Hematopoietic multipotent progenitor cell treated with erythropoietin and hydrocortisone succinate and interleukin-3 and kit ligand, for 6 days (in vitro differentiated cells): ENCODE measurements around the gene RAB14.

Experiments
- DNase-seq: peaks from one replicate; pipeline ENCODE4 v3.0.0-alpha.2; 2015

The RAB14 gene

GRCh38 chr9:121218357-121219027 is 16.8 kb upstream of the RAB14 start:
- DNase-seq, result no peak

- DNase-seq, result no peak
Observed at GRCh38 chr9:121217609-121218292, 16.1 kb upstream of the RAB14 start.

DNA sequence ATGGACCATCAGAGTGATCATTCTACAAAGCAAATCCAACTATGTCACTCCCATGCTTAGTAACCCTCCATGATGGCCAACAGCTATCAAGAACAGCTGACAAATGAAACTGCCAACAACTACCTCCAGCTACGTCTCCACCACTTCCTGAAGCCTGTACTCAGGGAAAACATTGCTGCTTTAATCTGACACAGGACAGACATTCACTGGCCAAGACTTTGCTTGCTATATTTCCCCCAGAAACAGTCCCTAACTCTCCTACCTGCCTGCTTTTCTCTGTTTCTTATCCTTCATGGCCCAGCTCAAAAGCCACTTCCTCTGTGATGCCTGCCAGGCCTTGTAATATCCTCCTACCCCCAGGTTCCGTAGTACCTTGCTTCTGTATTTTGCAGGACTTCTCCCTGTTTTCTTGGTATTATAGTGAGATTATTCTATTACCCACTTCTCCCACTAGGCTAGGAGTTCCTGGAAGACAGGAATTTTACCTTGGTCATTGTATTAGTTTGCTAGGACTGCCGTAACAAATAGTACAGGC is 14.7 kb upstream of the RAB14 start:
- DNase-seq, result no peak

DNA sequence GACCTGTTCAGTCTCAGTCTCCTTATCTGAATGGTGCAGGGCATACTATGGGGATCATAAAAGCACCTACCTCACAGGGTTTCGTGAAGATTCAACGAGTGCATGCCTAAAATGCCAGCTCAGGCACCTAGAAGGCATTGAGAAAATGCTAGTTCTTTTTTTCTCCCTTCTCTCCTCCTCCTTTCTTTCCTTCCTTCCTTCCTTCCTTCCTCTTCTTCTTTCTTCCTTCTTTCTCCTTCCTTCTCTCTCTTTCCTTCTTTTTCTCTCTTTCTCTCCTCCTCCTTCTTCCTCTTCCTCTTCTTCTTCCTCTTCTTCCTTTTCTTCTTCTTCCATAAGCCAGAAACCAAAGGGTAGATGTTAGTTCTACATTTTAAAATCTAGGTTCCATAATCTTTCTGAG is 12.3 kb upstream of the RAB14 start:
- no peak for DNase-seq

- peak; percentile 95 for DNase-seq
Observed at GRCh38 chr9:121213136-121213806, 11.6 kb upstream of the RAB14 start.

GRCh38 chr9:121210536-121210935 is 8.9 kb upstream of the RAB14 start:
- DNase-seq, result no peak

- no peak for DNase-seq
Observed at GRCh38 chr9:121207371-121207940, 5.8 kb upstream of the RAB14 start.

DNA sequence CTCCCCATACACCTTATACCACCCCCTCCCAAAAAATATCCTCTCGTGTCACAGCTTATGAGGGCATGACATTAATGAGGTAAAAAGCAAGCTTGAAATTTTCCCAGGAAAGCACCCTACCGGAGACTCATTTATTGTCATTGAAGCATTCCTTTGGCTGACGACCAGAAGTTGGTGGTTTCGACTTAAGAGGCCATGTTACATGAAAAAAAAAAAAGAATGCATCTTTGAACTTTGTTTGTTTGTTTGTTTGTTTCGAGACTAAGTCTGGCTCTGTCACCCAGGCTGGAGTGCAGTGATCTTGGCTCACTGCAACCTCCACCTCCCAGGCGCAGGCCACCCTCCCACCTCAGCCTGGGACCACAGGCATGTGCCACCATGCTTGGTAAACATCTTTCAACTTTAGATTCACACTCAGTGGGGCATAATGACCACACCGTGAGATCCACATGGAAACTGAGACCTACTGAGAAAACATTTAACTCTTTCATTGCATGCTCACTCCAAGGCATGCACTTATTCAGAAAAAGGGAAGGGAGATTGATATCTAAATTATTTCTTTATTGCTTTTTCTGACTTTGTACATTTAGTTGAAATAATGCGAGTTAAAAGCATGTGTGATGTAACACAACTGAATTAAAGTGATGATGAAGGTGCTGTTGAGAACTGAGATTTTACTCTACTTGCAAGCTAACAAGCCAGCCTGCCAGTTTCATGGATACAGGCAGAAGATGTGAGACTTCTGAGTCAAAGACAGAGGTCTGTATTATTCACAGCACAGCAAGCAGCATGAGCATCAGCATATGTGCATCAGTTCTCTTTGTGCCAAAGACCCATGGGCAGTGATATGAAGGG is 5.1 kb upstream of the RAB14 start:
- DNase-seq, result no peak

DNA sequence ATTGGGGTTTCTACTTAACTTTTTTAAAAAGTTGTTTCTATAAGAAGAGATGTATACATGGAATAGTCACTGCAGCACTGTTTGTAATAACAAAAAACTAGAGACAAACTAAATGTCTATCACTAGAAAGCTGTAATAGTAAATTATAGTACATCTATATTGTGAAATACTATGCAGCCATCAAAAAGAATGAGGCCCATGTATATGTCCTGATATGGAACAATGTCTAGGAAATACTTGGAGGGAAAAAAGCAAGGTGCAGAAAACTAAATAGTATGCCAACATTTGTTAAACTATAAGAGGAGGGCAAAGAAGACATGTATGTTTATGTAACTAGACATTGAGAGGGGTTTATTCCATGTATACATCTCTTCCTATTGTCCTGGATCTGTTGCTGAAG is 2.9 kb upstream of the RAB14 start:
- DNase-seq, result no peak

DNA sequence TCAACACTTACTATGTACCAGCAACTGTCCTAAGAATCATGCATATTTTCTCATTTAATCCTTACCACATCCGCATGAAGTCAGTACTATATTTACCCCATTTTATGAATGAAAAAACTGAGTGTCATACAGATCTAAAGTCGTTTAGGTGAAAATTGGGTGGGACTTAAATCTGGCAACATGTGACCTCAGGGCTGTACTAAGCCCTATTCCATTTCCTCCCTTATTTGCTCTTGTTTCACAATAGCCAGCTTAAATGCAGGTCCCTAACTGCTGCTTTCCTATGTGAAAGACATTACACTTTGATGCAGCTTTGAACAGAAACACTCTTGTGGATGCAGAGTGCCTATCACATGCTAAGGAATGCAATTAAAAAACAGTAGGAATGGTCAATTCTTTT is 2.5 kb upstream of the RAB14 start:
- DNase-seq, result no peak

DNA sequence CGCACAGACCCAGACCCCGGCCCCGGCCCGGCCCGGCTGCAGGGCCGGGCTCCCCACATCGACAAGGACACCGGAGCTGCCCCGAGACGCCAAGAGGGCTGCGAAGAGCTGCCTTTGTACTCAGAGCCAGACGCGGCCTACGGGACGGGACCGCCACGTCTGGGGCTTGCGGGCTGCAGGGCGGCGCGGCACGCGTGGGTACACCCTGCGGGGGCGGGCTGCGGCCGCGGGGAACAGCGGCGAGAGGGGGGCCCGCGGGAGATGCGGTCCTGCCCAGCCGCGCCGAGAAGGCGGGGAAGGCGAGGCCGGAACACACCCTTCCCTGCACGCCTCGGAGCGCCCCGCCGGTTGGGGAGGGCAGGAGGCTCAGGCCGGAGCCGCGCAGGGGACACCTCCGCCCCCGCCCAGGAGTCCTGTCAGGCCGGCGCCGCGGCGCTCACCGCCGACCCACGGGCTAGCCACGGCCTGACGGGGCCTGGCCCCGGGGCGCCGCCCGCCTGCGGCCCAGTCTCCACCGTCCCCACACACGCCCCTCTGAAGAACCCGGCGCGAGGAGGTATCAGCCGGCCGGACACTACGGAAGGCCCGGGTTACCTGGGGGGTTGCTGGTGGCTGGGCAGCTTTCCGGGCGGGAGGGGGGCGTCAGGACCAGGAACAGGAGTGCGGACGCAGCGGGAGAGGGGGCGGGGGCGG is 478 bp downstream of the RAB14 start:
- DNase-seq, result peak; percentile 64

DNA sequence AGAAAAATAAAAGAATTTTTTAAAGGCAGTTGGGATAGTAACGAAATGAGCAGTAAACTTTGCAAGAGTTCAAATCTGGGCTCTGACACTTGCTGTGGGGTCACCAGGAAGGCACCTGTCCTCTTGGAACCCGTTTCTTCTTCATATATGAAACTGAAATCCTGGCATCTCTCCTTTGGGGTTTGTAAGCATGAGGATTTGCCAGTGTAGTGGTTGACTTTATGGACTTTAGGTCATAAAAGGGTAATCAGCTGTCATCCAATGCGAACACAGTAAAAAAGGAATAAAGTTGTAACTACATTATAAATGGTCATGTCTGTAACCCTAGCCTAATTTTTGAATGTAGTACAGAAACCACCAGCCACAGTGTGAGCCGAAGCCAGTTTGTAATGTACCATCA is 1.3 kb downstream of the RAB14 start:
- no peak for DNase-seq

DNA sequence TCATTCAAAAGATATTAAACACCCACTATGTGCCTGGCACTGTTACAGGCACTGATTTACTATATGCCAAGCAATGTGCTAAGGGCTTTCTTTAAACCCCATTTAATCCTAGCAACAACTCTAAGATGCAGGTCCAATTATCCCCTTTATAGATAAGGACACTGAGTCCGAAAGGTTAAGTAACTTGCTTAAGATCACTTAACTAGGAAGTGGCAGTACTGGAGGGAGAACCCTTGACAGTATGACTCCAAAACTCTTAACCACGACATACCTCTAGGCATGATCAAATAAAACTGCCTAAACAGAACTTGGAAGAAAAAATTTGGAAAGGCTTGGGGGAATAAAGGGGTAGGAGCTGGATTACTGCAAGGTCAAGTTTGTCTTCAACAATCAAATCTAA is 1.7 kb downstream of the RAB14 start:
- DNase-seq, result no peak

DNA sequence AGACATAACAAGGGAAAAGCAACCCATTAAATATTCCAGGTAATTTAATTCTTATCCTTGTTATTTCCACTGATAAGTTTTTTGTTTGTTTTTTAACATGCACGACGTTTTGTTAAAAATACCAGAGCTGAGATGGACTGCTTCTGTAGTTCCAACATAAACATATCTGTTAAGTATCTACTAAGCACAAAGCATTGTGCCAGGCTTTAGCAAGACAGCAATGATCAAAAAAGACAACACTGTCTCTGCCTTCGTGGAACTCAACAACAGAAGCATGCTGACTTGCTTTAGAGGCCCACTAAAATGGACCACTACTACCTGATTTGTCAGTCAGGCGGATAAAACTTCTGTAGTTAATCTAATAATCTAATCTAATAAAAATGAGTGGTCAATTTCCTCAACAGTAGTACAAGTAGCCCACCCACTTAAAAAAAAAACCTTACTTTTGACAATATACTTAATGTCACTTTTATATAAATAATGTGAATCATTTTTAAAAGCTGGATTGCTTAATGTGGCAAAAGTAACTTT is 3.1 kb downstream of the RAB14 start:
- no peak for DNase-seq

DNA sequence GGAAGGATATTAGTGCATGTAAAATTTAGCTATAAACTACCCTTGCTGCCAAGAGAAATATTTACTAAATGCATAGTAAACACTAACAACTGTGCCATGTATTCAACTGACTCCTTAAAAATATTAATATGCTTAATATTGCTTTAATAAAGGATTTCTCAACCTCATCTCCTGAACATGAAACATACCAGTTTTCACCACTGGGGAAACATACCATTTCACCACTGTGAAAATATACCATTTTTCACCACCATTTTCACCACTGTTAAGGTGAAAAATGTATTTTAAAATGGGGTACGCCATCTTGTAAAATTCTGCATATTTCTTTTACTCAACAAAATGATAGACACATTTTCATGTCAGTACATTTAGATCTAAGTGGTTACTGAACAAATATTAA is 4.5 kb downstream of the RAB14 start:
- DNase-seq, result no peak

DNA sequence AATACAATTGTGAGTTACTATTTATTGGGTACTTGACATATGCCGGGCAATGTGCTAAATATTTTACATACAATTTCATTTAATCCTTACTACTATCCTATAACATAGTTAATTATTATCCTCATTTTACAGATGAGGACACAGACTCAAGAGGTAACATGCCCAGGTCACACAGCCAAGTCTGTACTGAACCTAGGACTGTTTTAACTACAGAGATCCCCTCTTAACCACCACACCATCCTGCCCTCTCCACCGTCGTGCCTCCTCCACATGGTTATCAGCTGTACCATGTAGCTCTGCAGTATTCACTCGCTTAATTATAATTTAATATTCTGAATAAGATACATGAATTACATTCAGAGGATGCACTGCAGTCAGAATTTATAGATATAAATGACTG is 5.3 kb downstream of the RAB14 start:
- DNase-seq, result peak; percentile 67

DNA sequence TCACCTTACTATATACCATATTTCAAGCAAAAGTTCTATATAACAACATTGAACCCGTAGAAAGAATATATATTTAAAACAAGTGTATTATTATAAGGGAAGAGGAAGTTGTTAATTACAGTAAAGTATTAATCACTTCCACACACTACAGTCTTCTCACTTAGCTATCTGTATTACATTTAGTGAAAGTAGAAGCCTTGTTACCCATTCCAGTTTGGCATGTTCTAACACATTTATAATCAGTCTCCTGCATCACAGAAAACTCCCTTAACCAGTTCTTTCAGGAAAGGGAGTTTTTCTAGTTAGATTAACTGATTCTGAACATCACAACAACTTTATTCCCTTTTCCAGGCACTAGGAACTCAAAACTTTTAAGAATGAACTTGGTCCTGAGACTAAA is 6.9 kb downstream of the RAB14 start:
- no peak for DNase-seq

- no peak for DNase-seq
Observed at GRCh38 chr9:121192959-121193640, 8.6 kb downstream of the RAB14 start.

- DNase-seq, result no peak
Observed at GRCh38 chr9:121192518-121192917, 9.2 kb downstream of the RAB14 start.

- no peak for DNase-seq
Observed at GRCh38 chr9:121191235-121191634, 10.4 kb downstream of the RAB14 start.

DNA sequence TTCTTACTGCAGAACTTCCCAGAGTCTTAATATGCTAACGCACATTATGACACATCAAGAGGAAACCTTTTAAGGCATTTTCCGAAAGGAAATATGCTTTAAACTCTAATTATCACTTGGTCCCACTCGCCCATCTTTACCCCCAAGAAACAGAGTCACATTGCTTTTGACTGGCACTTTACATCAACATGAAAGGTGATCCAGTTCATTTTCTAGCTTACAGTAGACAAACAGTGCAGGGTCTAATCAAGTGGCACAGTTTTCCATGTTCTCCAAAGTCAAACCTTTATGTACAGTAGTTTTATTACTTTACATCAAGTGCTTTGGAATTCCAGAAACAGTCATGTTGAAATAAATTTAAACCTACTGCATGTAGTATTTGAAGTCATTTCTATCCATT is 12.0 kb downstream of the RAB14 start:
- DNase-seq, result no peak
